GM19099 (cell line): ENCODE results near the gene RPL9.

Experiments used
- POLR2A ChIP-seq: IDR thresholded peaks from 3 replicates; pipeline ENCODE4 v1.6.1; 2011; ENCODE audit warnings: low read depth; ENCODE audit not compliant: insufficient read length; ENCODE audit errors: extremely low read depth

RPL9 gene

DNA sequence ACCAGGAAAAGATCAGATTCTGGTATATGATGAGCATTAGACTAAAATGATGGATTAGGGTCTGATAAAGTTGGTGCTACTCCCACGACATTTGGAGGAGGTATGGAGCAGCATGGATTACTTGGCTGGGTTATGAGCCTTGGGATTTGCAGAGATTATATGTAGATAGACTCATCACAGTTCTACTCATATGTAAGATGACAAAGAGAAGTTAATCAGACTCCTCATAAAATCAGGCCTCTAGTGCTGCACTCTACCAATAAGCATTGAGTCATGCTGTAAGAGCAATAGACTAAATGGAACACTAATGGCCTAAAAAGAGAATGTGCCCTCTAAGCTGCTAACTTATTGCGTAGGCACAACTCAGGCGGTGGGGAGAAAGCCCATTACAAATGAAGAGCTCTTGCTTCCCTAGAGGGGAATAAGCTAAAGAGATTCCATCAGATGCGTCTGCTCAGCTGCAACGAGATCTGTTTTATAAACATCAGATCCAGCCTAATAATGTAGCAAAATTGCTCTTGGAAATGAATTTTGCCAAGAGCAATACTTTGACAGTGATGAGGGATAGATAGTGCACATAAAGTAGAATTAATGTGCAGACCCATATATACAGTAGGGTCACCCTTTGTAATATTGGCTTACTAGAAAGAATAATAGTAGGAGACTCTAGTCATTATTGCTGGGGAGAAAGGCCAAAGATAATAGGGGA lies 17.6 kb upstream of the RPL9 start:
- TF ChIP-seq POLR2A = no peak

DNA sequence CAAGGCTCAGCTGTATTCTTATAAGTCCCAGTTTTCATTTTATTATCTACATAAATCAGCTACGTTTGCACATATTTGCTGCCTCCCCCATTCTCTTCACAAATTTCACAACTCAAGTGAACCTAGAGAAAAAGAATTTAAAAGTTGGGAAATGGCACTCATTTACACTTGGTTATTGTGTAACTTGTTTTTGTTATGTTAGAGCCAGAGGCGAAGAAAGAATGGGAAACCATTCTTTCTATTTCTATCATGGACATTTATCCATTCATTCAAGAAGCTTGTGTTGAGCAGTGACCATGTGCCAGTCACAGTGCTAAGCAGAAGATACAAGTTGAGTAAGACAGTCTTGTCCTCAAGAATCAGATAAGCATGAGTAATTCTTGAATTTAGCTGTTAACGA lies 13.7 kb upstream of the RPL9 start:
- TF ChIP-seq POLR2A = no peak

DNA sequence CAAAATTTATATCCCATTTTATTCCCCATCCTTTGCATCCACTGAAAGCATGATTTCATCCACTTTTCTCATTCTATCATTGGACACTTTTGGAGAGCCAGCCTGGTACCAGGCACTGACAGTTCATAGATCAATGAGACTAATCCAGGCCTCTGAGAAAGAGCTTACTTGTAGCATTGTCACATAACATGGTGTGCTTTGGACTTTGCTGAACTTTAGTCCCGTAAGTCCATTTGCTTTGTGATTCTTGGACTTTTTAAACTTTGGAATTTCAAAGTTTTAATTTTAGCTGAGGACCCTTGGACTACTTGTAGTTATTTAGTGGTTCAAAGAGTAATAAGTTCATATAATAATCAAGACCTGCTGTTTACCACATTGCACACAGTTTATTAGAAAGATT lies 11.7 kb upstream of the RPL9 start:
- no peak for TF ChIP-seq POLR2A

DNA sequence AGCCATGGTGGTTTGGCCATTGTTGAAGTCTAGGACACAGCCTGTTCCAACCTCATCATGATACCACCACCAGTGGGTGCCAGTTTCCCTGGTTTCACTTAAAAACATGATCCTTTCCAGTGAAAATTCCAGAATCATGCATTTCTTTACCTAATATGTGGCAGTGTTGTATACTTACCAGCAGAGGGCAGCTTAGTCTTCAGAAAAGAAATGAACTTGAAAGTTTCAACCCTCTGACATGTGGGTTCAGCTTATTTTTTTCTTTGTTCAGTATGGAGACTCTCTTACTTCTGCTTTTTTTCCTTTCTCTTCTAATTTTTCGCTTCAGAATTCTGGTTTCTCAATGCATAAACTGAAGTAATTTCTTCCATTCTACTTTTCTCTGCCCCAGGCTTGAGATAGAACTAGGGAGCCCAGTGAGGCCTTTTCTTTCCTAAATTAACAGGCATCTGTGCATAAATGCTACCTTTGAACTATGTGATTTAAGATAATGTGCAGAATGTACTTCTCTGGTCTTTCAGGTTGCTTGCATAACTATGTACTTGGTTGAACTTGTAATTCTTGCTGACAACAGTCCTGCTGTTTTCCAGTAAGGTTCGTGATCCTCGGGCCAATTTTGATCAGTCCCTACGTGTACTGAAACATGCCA lies 10.8 kb upstream of the RPL9 start:
- TF ChIP-seq POLR2A = no peak

DNA sequence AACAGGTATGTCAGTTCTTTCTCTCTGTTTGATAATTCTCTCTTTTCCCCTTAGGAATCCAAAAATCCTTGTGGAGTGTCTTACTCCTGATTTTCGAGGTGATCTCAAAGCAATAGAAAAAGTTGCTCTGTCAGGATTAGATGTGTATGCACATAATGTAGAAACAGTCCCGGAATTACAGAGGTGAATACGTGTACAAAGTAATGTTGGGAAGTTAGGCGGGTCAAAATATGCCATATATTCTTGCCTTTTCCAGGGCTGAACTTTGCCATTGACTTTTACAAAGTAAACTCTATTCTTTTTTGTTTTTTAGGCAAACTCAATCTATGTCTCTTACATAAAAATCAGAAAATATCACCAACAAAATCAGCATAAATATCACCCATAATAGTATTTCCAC lies 8.7 kb upstream of the RPL9 start:
- no peak for TF ChIP-seq POLR2A

DNA sequence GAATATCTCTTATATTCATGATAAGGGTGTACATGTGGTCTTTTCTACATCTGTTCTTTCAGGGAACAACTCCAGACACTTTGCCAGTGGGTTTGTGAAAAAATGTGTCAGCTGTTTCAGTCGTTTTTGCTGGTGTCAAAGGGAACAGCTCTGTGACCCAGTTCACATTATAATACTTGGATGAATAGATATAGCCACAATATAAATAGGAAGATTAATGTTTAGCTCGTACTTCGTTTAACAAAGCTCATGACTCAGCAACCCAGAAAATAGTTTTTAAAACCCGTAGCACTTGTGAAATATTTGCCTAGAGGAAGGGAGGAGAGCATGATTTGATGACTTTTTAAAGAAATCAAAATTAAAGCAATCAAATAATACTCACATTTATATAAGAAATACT lies 8.0 kb upstream of the RPL9 start:
- no peak for TF ChIP-seq POLR2A

DNA sequence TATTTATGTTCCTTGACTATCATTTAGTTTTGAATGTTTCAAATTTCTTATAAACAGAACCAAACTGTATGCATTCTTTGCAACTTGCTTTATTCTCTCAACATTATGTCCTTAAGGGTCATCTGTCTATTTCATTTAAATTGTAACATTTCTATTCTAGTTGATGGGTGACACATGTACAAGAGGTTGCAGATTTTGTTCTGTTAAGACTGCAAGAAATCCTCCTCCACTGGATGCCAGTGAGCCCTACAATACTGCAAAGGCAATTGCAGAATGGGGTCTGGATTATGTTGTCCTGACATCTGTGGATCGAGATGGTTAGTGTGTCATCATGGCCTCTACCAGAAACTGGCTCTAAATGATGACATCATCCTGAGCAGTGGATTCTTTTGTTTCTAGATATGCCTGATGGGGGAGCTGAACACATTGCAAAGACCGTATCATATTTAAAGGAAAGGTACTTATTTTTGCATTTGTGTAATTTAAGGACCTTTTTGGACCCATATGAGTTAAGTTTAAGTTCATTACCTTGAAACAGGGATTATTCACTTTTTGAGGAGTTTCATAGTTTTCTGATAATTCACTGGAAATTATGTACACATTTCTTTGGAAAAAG lies 6.3 kb upstream of the RPL9 start:
- no peak for TF ChIP-seq POLR2A

DNA sequence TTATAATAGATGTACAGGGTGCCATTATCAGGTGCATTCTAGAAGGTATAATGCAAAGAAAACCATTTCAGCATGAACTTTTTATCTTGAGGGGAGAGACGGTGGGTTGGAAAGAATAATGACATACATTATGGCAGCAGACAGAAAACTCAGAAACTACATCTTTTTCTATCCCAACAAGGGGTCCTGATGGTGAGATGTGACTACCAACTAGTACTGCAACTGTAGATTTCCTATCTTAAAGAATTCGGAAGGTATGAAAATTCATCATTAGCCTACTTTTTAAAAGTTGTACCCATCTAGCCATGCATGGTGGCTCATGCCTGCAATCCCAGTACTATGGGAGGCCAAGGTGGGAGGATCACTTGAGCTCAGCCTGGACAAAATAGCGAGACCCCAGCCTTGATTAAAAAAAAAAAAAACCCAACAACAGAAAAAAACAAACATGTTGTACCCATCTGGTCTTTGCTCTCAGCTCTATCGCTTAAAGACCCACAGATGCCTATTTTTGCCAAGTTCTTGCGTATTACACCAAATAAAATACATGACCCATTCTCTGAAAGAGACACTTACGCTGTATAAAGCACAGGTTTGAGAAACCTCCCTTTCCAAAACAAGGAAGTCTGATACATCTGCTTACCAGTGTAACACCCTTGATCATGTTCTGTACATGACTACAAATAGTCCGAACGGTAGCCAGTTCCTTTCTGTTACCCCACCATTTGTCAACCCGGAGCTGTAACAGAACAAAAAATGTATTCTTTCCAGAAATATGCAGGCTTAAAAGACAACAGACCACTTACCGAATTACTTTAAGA lies 1.6 kb downstream of the RPL9 start:
- TF ChIP-seq POLR2A = no peak

DNA sequence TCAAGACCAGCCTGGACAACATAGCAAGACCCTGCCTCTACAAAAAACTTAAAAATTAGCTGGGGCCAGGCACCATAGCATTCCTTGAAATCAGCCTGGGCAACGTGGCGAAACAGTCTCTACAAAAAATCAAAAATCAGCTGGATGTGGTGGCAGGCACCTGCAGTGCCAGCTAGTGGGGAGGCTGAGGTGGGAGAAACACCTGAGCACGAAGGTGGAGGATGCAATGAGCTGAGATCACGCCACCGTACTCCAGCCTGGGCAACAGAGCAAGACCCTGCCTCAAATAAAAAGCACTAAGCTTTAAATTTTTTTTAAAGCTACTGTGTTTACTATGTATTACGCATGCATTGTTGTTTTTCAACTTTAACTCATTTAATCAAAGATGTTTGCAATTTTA lies 3.2 kb downstream of the RPL9 start:
- TF ChIP-seq POLR2A = no peak

DNA sequence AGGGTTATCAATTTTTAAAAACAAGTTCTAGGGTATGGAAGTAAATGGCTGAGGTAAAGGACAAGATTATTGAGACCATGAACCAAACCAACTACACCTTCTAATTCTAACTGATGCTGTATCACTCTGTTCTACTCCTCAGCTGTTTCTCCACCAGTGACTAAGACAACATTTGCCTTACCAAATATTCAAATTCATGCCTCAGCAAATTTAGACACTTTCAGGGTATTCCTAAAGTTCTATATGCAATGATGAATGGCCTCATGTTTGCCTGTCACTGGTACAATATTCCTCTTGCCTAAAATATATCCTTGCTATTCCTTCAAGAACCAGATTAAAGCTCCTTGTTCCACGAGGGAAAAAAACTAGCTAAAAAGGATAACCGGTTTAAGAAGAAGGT lies 5.0 kb downstream of the RPL9 start:
- TF ChIP-seq POLR2A = no peak

DNA sequence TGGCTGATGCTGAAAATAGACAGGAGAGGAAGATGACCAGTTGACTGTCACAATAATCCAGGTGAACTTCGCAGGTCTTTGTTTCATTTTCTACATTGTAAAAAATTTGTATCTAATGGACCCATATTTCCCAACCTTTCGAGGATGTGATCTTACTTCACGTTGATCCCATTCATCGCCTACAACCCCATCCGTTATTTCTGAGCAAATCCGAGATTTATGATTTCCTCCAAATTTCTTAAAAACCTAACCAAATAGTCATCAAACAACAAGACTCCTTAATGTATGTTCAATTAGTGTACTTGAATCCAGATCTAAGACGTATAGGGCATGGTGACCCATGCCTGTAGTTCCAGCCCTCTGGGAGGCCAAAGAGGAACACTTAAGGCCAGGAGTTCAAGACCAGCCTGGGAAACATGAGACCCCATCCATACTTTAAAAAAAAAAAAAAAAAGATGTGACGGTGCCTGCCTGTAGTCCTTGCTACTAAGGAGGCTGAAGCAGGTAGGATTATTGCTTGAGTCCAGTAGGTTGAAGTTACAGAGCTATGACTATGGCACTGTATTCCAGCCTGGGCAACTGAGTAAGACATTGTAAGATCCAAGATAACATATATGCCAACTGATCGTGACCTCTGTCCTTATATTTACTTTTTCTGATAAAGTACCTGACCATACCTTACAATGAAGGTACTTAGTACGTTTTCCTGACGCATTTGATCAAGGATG lies 5.7 kb downstream of the RPL9 start:
- TF ChIP-seq POLR2A = no peak

DNA sequence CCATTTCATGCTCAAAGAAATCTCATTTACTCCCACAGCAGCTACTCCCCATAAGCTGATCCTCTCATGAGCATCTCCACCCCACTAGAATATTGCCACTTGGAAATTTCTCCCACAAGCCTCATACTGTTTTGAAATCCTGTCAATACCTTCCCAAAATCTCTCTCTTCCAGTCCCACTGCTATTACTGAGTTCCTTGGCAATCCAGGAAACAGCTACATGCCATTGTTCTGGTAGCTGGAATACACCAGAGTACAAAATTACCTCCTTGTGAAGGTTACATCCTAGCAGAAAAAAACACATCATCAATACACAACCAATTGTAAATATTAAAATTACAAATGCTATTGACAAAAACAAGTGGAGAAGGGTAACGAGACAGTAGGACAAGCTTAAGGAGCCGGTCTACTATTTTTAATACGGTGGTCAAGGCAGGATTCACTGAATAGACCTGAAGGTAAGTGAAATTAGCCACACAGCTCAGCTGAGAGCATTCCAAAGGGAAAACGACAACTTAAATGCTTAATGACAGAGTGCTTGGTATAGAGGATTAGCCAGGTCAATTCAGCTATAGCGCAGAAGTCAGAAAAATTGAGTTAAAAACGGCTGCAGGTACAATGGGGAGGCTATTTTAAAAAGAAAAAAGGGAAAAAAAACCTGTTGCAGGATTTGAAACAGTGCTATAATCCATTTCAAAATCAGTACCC lies 6.4 kb downstream of the RPL9 start:
- peak; percentile 24 for TF ChIP-seq POLR2A

DNA sequence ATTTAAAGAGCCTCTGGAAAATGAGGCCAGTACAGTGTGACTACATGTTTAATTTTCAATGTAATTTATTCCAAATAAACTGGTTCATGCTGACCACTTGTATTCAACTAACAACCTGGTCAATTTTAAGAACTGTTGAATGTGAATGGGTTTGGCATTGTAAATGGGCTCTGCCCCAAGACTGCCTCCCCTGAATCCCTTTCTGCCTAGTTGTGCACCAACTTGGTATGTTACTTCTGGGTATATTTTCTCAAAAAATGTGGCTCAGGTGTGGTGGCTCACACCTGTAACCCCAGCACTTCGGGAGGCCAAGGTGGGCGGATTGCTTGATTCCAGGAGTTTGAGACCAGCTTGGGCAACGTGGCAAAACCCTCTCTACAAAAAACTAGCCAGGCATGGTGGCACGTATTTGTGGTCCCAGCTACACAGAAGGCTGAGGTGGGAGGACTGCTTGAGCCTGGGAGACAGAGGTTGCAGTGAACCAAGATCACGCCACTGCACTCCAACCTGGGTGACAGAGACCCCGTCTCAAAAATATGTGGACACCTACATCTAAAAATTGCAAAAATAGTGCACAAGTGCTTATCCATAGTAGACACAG lies 7.2 kb downstream of the RPL9 start:
- TF ChIP-seq POLR2A = no peak

DNA sequence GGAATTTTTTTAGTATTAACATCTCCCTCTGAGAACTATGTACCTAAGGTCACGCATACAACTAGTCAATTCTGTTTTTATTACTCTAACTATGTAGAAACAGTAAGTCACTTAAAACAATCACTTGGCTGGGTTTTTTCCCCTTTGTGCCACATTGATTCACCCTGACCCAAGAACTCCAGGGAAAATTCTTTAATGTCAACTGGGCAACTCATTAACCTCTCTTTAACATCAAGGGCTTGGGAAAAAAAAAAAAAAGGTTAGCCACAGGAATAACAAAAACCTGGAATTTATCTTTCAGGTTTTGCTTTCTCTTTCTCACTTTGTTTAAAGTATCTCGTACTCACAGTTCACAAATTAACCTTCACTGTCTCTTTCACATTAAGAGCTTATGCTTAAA lies 8.1 kb downstream of the RPL9 start:
- TF ChIP-seq POLR2A = no peak
